HG02885 (cell line): ENCODE measurements around the gene NINL.
"Not testable (repeated sequence)": the region's sequence is repeated elsewhere in the genome, so short reads cannot be mapped to it uniquely, and the experiment has no call there.

ENCODE experiments used
- ATAC-seq: cut with Tn5 transposase; IDR thresholded peaks from one replicate; pipeline ENCODE4 v1.9.1; 2021; ENCODE audit warnings: mild to moderate bottlenecking; ENCODE audit not compliant: unreplicated experiment, poor library complexity

NINL gene

DNA sequence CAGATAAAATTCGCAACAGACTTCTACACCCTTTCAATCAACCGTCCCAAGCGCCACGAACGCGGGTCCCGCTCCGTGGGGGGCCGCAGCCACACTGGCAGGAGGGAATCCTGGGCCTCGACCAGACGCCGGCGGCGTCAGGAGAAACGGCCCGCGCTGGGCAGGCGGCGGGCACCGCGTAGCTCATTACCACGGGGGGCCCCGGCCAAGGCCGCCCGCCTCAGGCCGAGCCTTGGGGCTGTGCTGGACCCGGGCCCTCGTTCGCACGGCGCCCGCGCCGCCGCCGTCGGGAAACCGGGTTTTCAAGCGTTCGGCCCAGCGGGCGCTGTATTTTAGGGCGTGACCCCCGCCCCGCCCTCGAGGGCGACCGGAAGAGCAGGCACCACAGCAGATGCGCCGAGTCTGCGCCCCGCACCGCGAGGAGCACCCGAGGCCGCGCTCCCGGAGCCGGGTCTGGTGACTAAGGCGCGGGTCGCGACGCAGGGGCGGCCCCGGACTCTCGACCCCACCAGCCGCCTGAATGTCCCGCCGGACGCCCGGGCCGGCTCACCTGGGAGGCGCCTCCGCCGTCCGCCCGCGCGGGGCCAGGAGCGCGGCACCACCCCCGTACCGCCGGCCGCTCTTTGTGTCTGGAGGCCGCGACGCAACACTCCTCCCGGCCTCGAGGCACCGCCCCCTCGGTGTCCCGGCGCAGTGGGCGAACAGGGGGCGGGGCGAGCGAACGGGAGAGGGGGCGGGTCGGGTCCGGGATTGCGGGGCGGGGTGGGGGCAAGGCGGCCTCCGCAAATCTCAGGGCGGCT lies at the start of gene NINL:
NINL (minus strand) TSS at position 627 of the 800 bp plus-strand sequence. CDS start 58,944 bp downstream, outside the sequence.
- peak; percentile 85 for ATAC-seq

GRCh38 chr20:25632940-25633790 lies 47.8 kb upstream of the NINL start:
- ATAC-seq = no peak

DNA sequence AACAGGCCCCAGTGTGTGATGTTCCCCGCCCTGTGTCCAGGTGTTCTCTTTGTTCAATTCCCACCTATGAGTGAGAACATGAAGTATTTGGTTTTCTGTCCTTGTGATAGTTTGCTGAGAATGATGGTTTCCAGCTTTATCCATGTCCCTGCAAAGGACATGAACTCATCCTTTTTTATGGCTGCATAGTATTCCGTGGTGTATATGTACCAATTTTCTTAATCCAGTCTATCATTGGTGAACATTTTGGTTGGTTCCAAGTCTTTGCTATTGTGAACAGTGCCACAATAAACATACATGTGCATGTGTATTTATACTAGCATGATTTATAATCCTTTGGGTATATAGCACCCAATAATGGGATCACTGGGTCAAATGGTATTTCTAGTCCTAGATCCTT lies 45.3 kb upstream of the NINL start:
- ATAC-seq = not testable (repeated sequence)

DNA sequence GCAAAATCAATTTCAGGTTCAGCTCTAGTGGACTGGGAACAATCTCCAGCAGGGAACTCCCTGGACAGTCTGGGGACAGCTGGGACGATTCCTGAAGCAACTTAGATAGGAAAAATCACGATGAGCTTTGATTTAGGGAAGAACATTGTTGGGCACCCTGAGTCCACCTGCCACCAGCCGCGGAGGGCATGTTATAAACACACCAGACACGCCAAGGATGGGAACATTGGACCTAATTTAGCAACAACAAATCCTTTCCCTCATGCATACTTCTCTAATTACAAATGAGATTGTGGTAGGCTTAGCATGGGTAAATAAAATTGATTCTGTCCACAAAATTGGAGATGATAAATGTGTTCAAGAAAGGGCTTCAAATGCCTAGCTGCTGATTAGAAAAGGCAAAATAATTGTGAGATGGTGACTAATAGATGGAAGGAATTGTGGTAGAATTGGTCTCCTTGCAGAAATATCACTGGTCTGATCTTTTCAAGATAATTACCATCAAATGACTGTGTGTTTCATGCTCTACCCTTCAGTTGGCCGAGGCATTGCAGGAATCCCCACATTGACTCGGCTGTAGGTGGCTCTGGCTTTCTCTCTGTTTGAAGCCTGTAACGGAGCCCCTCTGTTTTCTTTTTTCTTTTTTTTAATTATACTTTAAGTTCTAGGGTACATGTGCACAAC lies 44.6 kb upstream of the NINL start:
- no peak for ATAC-seq

DNA sequence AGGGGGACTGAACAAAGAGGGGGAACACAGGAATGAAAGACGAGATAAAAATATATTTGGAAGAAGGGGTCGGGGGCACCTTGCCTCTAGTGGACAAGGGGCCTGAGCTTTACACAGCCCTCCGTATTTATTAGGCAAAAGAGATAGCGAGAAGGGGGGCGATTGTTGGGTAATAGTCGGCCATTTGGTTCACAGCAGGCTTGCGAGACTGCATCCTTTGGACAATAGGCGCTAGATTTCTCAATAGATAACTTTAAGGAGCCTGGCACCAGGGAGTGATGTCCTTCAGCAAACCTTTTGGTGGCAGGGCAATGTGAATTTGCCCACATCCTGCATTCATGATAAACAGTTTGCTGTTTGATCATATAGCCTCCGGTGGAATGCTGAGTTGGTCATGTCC lies 41.4 kb upstream of the NINL start:
- no peak for ATAC-seq

DNA sequence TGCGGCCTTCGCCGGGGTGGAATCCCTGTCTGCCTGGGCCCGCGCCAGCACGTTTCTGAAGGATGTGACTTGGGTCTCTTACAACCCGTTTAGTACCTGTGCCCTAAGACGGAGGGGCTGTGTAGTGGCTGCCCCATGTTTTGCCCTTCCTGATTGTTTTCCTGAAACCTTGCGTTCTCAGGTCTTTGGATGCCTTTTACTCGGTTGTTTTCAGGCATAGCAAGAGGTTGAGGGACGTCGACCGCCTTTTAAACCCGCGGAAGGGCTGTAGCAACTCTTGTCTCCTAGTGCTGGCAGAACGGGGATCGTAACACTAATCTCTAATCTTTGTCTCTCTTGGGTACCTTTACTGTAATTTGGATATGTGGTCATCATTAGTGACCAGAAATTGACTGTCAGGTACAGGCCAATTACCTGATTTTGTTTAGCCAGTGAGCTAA lies 39.2 kb upstream of the NINL start:
- no peak for ATAC-seq

DNA sequence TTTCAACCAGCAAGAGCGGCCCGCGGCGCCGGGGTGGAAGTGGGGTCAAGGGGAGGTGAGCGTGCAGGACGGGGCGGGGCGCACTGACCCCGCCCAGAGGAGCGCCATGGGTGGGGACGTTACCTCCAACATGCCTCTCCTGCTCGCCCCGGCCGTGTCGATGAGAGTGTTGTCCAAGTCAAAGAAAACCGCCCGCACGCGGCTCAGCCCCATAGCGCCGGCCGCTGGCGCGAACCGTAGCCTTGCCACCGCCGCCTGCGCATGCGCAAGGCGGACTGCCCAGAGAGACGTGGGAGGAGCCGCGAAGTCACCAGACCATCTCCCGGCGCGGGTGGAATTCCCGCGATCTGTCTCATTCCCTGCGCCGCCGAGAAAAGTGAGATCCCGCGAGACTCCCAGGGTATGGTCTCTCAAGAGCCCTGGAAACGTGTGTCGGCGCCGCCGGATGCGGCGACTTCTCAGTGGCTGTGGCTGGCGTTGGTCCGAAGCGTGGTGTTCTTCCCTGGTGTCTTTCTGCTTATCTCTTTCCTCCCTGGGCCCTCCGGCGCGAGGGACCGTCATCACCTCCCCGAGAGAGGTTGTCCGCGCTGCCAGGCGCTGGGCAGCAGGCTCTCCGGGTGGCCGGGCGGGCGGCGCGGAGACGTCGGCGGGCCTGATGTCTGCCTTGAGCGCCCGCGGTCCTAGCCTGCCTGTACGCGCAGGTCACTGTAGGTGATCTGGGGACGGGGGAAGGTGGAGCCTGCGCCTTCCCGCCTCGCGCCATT lies 38.6 kb upstream of the NINL start, which contains the start of gene NANP:
NANP (minus strand) TSS at position 279 of the 764 bp plus-strand sequence; CDS start at position 213, 66 bp downstream.
- peak; percentile 85 for ATAC-seq

- peak; percentile 26 for ATAC-seq
These were observed 37.9 kb upstream of the NINL start for GRCh38 chr20:25623225-25623735.

DNA sequence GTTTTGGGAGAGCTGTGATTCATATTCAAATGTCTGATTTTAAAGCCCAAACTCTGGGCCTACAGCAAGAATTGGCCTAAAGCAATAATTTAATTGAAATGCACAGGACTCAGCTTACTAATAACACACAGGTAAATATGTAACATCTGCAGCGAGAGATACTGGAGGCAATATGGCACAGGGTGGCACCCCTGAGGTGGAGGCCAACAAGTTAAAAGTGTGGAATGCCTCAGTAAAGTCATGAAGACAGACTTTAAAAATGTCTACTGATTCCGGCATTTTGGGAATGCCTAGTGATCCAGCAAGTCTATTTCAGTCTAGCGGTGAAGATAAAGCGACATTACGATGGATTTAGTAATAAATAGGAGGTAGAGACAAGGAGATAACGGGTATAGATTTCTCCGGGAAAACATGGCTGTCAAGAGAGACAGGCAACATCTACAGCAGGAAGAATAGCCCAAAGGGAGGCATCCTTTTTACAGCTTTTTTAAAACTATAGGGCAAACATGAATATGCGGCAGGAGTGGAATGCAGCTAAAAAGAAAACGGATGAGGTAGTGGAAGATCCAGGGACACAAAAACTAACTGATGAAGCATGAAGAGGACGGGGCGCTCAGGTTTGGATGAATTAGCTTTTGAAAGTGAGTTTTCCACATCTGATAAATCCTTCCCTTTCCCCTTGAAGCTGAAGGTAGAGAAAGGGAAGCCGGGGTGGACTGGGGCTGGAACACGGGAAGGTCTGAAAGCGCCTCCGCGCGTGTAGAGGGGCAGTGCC lies 37.3 kb upstream of the NINL start:
- ATAC-seq = no peak

- no peak for ATAC-seq
These were observed 36.7 kb upstream of the NINL start for GRCh38 chr20:25622049-25622448.

- ATAC-seq = no peak
These were observed 34.2 kb upstream of the NINL start for GRCh38 chr20:25619514-25619913.

- no peak for ATAC-seq
These were observed 23.4 kb upstream of the NINL start for GRCh38 chr20:25608774-25609173.

- no peak for ATAC-seq
These were observed 20.9 kb upstream of the NINL start for GRCh38 chr20:25606094-25606695.

- ATAC-seq = no peak
These were observed 19.8 kb upstream of the NINL start for GRCh38 chr20:25605148-25605547.

DNA sequence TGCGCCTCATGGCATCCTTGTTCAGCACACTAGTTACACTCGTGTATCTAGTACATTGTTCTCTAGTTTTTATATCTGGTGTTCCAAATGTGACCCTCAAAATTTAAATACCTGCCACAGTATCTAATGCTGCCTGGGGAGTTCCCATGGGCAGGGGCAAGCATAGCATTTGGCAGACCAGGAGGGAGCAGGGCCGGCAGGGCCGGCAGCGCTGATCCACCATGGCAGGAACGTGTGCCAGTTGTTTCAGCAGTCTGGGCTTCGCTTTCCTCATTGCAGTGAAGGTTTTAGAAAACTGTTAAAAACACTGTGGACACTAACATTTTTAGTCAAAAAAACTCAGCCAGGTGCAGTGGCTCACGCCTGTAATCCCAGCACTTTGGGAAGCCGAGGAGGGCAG lies 19.3 kb upstream of the NINL start:
- ATAC-seq = no peak

DNA sequence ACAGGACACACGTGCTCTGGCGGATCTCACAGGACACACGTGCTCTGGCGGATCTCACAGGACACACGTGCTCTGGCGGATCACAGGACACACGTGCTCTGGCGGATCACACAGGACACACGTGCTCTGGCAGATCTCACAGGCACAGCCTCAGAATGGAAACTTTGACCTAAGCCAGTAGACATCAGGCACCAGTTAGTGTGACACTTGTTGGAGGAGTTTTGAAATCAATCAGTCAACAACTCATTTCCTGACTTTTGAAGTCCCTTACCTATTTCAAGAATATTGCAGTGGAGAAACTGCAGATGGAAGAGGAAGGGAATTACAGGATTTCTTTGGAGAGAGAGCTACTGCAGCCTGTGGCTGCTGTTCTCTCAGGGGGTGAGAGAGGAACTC lies 17.6 kb upstream of the NINL start:
- peak; percentile 58 for ATAC-seq

DNA sequence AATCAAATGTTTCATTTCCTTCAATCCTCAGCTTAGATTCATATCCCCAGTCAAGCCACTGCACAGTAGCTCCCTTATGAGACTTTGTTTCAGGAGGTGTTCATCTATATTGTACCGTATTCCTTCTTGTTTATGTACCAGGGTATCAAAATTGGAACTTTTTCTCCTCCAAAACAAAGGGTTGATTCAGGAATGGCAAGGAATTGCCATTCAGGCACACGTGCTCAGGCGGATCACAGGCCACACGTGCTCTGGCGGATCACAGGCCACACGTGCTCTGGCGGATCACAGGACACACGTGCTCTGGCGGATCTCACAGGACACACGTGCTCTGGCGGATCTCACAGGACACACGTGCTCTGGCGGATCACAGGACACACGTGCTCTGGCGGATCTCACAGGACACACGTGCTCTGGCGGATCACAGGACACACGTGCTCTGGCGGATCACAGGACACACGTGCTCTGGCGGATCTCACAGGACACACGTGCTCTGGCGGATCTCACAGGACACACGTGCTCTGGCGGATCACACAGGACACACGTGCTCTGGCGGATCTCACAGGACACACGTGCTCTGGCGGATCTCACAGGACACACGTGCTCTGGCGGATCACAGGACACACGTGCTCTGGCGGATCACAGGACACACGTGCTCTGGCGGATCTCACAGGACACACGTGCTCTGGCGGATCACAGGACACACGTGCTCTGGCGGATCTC lies 17.0 kb upstream of the NINL start:
- not testable (repeated sequence) for ATAC-seq

DNA sequence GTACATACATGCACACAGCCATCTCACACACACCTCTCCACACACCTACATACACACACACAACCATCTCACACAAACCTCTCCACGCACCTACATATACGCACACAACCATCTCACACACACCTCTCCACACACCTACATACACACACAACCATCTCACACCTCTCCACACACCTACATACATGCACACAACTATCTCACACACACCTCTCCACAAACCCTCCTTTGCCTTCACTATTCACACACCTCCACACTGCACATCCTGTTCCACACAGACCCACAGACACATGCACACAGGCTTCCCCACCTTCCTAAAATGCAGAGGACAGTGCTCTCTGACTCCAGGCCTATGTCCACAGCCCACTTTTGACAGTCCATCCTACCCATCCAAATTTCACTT lies 16.3 kb upstream of the NINL start:
- no peak for ATAC-seq
